Stomach (tissue), 4 donors: ENCODE data around the gene SLC36A3.

Source experiments
- EP300 ChIP-seq: sonication (generic); formaldehyde crosslinking; IDR thresholded peaks from one replicate; pipeline ENCODE4 v1.6.1; 2017; ENCODE audit warnings: antibody characterized with exemption
- POLR2A ChIP-seq, 4 donors: fragments of 450-650 bp; IDR thresholded peaks; one replicate each; pipeline ENCODE4 v1.6.1; 2016; ENCODE audit warnings: antibody characterized with exemption in 4 of 4, control low read depth in 2 of 4, mild to moderate bottlenecking in 1 of 4, moderate library complexity in 1 of 4
- POLR2AphosphoS5 ChIP-seq, 3 donors: sonication (generic); formaldehyde crosslinking; IDR thresholded peaks; one replicate each; pipeline ENCODE4 v1.6.1; 2016; ENCODE audit warnings: antibody characterized with exemption in 3 of 3
- TF ChIP-seq, protein P1 (sequence below), 7 experiments: fragments of 450-650 bp in 4 of 7; fragments of 200-600 bp in 3 of 7; sonication (generic) in 3 of 7; IDR thresholded peaks; one replicate each; pipeline ENCODE4 v1.5.1; 2016 to 2019; ENCODE audit warnings: antibody characterized with exemption in 7 of 7, control low read depth in 2 of 7, mild to moderate bottlenecking in 1 of 7

GRCh38 chr5:151251001-151251551 is 52.5 kb downstream of the SLC36A3 start:
- TF ChIP-seq, protein P1, sequence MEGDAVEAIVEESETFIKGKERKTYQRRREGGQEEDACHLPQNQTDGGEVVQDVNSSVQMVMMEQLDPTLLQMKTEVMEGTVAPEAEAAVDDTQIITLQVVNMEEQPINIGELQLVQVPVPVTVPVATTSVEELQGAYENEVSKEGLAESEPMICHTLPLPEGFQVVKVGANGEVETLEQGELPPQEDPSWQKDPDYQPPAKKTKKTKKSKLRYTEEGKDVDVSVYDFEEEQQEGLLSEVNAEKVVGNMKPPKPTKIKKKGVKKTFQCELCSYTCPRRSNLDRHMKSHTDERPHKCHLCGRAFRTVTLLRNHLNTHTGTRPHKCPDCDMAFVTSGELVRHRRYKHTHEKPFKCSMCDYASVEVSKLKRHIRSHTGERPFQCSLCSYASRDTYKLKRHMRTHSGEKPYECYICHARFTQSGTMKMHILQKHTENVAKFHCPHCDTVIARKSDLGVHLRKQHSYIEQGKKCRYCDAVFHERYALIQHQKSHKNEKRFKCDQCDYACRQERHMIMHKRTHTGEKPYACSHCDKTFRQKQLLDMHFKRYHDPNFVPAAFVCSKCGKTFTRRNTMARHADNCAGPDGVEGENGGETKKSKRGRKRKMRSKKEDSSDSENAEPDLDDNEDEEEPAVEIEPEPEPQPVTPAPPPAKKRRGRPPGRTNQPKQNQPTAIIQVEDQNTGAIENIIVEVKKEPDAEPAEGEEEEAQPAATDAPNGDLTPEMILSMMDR (IDR thresholded peaks at IDR 0.05), result no peak
- TF ChIP-seq POLR2A (IDR thresholded peaks at IDR 0.05) (no peak), EP300 (no peak), POLR2AphosphoS5 (IDR thresholded peaks at IDR 0.05) (no peak)
